ENCODE measurements around the gene ETV1.
A peak's percentile ranks its signal among the peaks of the same experiment; 100 is the strongest.

The ETV1 gene

GRCh38 chr7:13851736-13852135 lies 137.7 kb downstream of the ETV1 start:
- no peak for DNase-seq (ENCODE audit: low read depth)
- H3K4me3 ChIP-seq (ENCODE audit: control insufficient read depth, low read depth, low read length): no peak overlapping the region
- TF ChIP-seq CTCF (IDR thresholded peaks at IDR 0.05; ENCODE audit: control insufficient read depth, insufficient read depth, low read depth, low read length, missing control alignments): no peak

- peak; percentile 100 for DNase-seq (ENCODE audit: low read depth)
- no peak overlapping the region for H3K4me3 ChIP-seq (ENCODE audit: control insufficient read depth, low read depth, low read length)
Measured at GRCh38 chr7:13850185-13850752, 139.2 kb downstream of the ETV1 start.

GRCh38 chr7:13849163-13849892 lies 140.1 kb downstream of the ETV1 start:
- TF ChIP-seq CTCF (IDR thresholded peaks at IDR 0.05; ENCODE audit: control insufficient read depth, insufficient read depth, low read depth, low read length, missing control alignments): no peak
- no peak for DNase-seq (ENCODE audit: low read depth)
- H3K4me3 ChIP-seq (ENCODE audit: control insufficient read depth, low read depth, low read length): no peak overlapping the region

More at GRCh38 chr7:13850185-13850752, 139.2 kb downstream of the ETV1 start:
- no peak for TF ChIP-seq CTCF (IDR thresholded peaks at IDR 0.05; ENCODE audit: control insufficient read depth, insufficient read depth, low read depth, low read length, missing control alignments)

GRCh38 chr7:13848681-13849131 lies 140.8 kb downstream of the ETV1 start:
- peak; percentile 46 for DNase-seq (ENCODE audit: low read depth)
- TF ChIP-seq CTCF (IDR thresholded peaks at IDR 0.05; ENCODE audit: control insufficient read depth, insufficient read depth, low read depth, low read length, missing control alignments): no peak
- no peak overlapping the region for H3K4me3 ChIP-seq (ENCODE audit: control insufficient read depth, low read depth, low read length)

GRCh38 chr7:13846386-13846785 lies 143.1 kb downstream of the ETV1 start:
- H3K4me3 ChIP-seq (ENCODE audit: control insufficient read depth, low read depth, low read length): no peak overlapping the region
- TF ChIP-seq CTCF (IDR thresholded peaks at IDR 0.05; ENCODE audit: control insufficient read depth, insufficient read depth, low read depth, low read length, missing control alignments): no peak
- DNase-seq (ENCODE audit: low read depth): no peak

GRCh38 chr7:13845601-13846000 lies 143.9 kb downstream of the ETV1 start:
- no peak for TF ChIP-seq CTCF (IDR thresholded peaks at IDR 0.05; ENCODE audit: control insufficient read depth, insufficient read depth, low read depth, low read length, missing control alignments)
- DNase-seq (ENCODE audit: low read depth): no peak
- H3K4me3 ChIP-seq (ENCODE audit: control insufficient read depth, low read depth, low read length): no peak overlapping the region

Data from AG09309 (cell line).